H4 (cell line): ENCODE measurements around the gene FAU. TPM values are rescaled to one million over a fixed set of nuclear protein-coding genes. Genes with fewer than 3 reads are reported as not detected.
"Not testable (repeated sequence)": the region's sequence is repeated elsewhere in the genome, so short reads cannot be mapped to it uniquely, and the experiment has no call there.

Source experiments
- DNase-seq: peaks from one replicate; pipeline ENCODE4 v3.0.0-alpha.2; 2015; ENCODE audit warnings: low spot score
- total RNA-seq: library from RNA; depleted of rRNA; stranded (reverse); fragments of >200 nt; shearing (Covaris generic); gene quantifications from 2 replicates; pipeline ENCODE4 v1.2.3, GENCODE V29; 2014; rRNA removed

Gene FAU
- 322 and 327 TPM in 2 replicates for total RNA-seq

DNA sequence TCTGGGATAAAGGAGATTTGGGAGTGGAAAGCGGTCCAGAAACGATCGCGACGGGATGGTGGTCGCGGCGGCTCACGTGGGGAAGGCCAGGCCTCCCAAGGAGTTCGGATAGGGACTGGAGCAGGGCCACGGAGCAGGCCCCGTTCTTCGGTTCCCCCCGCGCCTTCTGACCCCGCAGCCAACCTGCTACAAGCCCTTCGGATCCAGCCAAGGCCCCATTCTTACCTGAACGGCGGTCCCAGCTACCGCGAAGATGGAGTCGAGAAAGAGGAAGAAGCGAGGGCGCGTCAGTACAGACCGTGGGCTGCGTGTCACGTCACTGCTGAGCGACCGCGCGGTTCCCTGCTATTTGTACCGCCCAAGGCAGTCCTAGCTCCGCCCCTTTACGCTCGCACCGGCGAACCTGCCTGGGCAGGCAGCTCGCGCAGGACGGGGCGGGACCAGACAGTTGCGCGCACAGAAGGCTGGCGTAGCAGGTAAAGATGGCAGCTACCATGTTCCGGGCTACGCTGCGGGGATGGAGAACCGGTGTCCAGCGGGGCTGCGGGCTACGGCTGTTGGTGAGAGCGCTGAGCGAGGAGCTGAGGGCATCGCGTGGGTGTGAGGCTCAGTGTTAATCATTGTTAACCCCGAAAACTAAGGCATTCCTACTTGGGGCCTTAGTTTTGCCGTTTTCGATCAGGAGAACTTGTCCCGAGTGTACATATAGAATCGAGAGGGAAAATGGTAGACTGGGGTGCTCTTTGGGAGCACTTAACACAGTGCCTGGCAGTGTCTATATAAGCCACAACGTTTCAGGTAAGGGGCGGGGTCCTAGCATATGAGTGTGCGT lies at the start of gene FAU, which contains the start of gene MRPL49:
Gene FAU (minus strand): TSS at position 270 of the 832 bp plus-strand sequence. CDS start 321 bp downstream, outside the sequence.
Gene MRPL49 (plus strand): TSS at position 457 of the 832 bp plus-strand sequence. CDS start 26 bp downstream, at position 483.
- peak; percentile 98 for DNase-seq

- no peak for DNase-seq
These were observed 48.2 kb upstream of the FAU start, which contains the start of gene SPDYC for GRCh38 chr11:65170058-65170534. SPDYC (plus strand) TSS chr11:65170233; CDS start chr11:65171358, 1,125 bp downstream.

- no peak for DNase-seq
These were observed 47.3 kb upstream of the FAU start for GRCh38 chr11:65169164-65169641.

GRCh38 chr11:65167656-65168055 lies 45.7 kb upstream of the FAU start:
- no peak for DNase-seq

DNA sequence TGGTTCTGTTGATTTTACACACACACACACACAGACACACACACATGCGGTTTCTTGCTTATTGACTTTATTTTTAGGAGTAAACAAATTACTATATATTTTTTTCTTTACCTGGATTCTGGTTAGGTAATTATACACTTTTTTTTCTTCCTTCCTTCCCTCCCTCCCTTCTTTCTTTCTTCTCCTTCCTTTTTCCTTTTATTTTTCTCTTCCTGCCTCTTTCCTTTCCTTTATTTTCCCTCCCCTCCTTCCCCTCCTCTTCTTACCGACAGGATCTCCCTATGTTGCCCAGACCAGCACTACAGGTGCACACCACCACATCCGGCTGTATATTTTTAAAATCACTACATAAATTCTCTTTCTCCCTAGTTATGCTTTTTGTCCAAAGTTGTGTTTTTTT lies 45.0 kb upstream of the FAU start:
- no peak for DNase-seq

GRCh38 chr11:65165410-65166317 lies 43.7 kb upstream of the FAU start:
- no peak for DNase-seq

DNA sequence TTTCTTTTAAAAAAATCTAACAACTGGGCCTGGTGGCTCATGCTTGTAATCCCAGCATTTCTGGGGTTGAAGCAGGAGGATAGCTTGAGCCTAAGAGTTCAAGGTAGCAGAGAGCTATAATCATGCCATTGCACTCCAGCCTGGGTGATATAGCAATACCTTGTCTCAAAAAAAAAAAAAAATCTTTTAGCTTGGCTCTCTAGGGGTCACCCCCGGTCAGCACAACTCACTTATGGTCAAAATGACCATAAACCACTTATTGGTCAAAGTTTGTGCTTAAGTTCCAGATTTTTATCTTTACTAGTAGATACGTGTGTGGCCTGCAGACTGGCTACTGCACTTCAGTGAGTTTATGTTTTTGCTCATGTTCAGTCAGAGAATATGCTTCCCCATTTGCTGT lies 41.8 kb upstream of the FAU start:
- DNase-seq = no peak

- DNase-seq = no peak
These were observed 38.7 kb upstream of the FAU start for GRCh38 chr11:65160643-65161042.

DNA sequence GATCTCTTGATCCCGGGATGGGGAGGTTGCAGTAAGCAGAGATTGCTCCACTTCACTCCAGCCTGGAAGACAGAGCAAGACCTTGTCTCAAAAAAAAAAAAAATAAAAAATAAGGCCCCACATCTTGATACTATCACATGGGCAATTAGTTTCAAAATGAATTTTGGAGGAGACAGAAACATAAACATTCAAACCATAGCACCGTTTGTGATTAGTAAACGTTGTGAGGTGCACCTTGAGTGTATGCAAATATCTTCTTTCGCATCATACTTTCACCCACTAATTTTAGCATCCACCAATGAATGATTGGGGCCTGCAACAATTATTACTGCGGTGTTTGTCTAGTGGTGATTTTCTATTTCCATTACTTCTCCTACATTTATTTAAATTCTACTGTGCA lies 37.1 kb upstream of the FAU start:
- no peak for DNase-seq

DNA sequence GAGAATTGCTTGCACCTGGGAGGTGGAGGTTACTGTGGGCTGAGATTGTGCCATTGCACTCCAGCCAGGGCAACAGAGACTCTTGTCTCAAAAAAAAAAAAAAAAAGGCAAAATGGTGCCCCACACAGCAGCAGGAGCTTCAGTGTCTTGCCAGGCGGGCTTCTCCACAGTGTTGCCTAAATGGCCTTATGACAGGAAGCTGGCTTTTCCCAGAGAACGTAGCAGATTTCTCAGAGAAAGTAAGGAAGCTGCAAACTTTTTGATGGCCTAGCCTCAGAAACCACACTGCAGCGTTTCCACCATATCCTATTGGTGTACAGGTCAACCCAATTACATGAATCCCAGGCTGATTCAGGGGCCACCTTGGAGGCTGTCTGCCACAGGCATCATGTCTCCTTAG lies 35.4 kb upstream of the FAU start:
- no peak for DNase-seq

DNA sequence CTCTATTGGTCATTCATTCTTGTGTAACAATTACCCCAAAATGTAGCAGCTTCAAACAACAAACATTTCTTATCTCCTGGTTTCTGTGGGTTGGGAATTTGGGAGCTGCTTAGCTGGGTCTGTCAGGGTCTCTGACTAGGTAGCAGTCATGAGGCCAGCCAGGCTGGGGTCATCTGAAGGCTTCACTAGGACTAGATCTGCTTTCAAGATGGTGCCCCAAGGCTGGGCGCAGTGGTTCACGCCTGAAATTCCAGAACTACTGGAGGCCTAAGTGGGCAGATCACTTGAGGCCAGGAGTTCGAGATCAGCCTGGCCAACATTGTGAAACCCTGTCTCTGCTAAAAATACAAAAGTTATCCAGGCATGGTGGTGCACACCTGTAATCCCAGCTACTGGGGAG lies 35.0 kb upstream of the FAU start:
- no peak for DNase-seq

DNA sequence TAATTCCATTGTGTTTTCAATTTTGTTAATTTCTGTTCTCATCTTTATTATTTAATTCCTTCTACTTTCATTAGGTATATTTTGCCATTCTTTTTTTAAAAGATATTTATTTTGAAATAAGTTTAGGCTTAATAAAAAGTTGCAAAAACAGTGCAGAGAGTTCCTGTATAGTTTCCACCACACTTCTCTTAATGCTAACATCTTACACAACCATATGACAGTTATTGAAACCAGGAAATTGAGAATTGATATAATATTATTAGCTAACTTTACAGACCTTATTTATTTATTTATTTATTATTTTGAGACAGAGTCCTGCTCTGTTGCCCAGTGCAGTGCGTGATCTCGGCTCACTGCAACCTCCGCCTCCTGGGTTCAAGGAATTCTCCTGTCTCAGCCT lies 34.3 kb upstream of the FAU start:
- DNase-seq = no peak

DNA sequence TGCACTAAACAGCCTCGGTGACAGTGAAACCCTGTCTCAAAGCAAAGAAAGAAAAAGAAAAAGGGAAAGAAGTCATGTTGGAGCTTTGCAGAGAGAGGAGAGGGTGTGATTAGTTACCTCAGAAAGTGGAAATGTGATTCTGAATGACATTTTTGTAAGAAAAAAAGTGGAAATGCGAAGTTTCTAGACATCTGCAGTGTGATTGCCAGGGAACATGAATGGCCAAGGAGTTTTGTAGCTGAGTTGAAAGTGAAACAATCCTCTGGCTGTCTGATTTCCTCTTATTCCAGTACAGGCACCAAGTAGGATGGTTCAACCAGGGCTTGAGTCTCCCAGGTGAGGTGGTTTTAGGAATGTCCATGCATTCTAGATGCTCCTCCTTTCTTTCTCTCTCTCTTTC lies 30.2 kb upstream of the FAU start:
- DNase-seq = no peak

GRCh38 chr11:65151331-65151899 lies 29.5 kb upstream of the FAU start:
- no peak for DNase-seq

GRCh38 chr11:65150509-65151299 lies 28.8 kb upstream of the FAU start:
- DNase-seq = peak; percentile 98

- not testable (repeated sequence) for DNase-seq
These were observed 28.2 kb upstream of the FAU start for GRCh38 chr11:65150131-65150508.

DNA sequence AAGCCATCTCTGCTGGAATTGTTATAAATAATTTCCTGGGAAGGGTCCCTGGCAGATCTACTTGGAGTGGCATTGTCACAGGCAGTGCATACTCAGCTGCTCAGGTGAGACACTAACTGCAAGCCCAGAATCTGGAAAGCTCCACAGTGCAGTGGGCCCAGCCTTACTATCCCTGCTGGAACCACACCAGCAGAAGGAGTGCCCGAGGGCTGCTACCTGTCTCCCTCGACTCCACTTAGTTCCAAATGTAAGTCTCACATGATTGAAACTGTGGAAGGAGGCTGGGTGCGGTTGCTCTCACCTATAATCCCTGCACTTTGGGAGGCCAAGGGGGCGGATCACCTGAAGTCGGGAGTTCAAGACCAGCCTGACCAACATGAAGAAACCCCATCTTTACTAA lies 26.7 kb upstream of the FAU start:
- no peak for DNase-seq

DNA sequence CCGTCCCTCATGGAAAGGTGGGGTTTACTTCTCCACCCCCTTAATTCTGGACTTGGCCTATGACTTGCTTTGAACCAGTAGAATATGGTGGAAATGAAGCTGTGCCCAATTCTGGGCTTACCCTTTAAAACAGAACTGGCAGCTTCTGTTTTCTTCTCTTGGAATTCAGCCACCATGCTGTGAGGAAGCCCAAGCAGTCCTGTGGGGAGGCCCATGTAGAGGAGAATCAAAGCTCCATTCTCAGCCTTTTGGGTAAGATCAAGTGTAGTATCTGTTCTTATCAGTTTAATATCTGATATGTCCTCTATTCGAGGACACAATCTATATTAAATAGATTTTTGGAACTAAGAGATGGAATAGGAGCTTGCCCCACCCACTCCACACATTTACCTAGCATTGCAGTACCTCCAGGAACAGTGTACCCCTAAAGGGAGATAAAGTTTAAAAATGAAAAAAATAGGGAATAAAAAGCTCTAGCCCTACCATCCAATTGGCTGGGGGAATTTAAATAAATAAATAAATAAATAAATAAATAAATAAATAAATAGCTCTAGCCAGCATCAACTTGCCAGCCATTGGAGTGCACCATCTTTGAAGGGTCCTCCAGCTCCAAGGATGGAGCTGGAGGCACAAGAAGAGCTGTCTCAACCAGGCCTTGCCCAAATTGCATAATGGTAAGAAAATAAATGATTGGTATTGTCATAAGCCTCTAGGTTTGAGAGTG lies 25.6 kb upstream of the FAU start:
- no peak for DNase-seq

DNA sequence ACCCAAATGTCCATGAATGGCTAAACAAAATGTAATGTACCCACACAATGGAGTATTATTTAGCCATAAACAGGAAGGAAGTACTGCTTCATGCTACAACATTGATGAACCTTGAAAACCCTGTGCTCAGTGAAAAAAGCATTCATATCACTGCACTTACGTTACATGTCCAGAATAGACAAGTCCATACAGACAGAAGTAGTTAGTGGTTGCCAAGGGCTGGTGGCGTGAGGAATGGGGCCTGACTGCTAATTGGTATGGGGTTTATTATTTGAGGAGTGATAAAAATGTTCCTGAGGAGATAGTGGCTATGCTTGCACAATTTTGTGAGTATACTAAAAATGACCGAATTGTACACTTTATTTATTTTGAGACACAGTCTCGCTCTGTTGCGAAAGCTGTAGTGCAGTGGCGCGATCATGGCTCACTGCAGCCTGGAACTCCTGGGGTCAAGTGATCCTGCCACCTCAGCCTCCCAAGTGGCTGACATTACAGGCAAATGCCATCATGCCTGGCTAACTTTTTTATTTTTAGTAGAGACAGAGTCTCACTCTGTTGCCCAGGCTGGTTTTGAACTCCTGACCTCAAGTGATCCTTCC lies 20.1 kb upstream of the FAU start:
- DNase-seq = no peak

GRCh38 chr11:65136515-65137096 lies 14.7 kb upstream of the FAU start:
- DNase-seq = no peak
